Psoas muscle (tissue), 8 donors: Measurements from ENCODE around the gene CRISPLD2. TPM values are rescaled to one million over a fixed set of nuclear protein-coding genes. Genes with fewer than 3 reads are reported as not detected.

Source experiments
- ATAC-seq, 4 donors: fragments of 200-7000 bp; cut with Tn5 transposase; one replicate each; pipeline ENCODE4 v1.9.1; 2020; ENCODE audit warnings: moderate library complexity in 3 of 4, mild to moderate bottlenecking in 2 of 4
- DNase-seq, 2 donors: peaks; one replicate each; pipeline ENCODE4 v3.0.0-alpha.2; 2020
- H3K27ac ChIP-seq: fragments of 200-600 bp; one replicate; pipeline ENCODE4 v1.8.0; 2022
- H3K27me3 ChIP-seq, 3 donors: fragments of 200-600 bp in 1 of 3; one replicate each; pipeline versions ENCODE4 v1.6.1 to v1.8.0; 2013 to 2022; ENCODE audit warnings: low read length in 2 of 3, mild to moderate bottlenecking in 2 of 3, moderate library complexity in 1 of 3; ENCODE audit not compliant: insufficient read depth in 3 of 3
- H3K36me3 ChIP-seq, 2 donors: fragments of 200-600 bp in 1 of 2; one replicate each; pipeline versions ENCODE4 v1.6.1 to v1.8.0; 2013 to 2022; ENCODE audit warnings: low read depth in 1 of 2, mild to moderate bottlenecking in 1 of 2, moderate library complexity in 1 of 2; ENCODE audit not compliant: insufficient read depth in 1 of 2
- H3K4me1 ChIP-seq: fragments of 200-600 bp; one replicate; pipeline ENCODE4 v1.8.0; 2022
- H3K4me3 ChIP-seq: fragments of 200-600 bp; one replicate; pipeline ENCODE4 v1.8.0; 2022; ENCODE audit warnings: mild to moderate bottlenecking
- H3K9me3 ChIP-seq: fragments of 200-600 bp; one replicate; pipeline ENCODE4 v1.8.0; 2022
- WGBS, 3 donors: extraction: QIAGEN DNeasy Blood & Tissue Kit; methylation state at CpG; one replicate each; pipeline versions ENCODE4 v1.1.6 to v1.1.7; 2013; 5-methylcytosine and 5-hydroxymethylcytosine counted together
- intact Hi-C, 2 donors: fragments of 100-400 bp; cut with DNase I; formaldehyde crosslinking; loops; one replicate each; pipeline versions ENCODE4 v1.11.0 to v1.14.2; 2022
- polyA plus RNA-seq, 3 donors: library from polyadenylated mRNA; stranded (reverse); fragments of 200-250 nt; gene quantifications; one replicate each; pipeline ENCODE4 v1.2.3, GENCODE V29; 2013
- total RNA-seq, 4 donors: library from RNA; stranded (reverse); fragmentation: NEBNext Ultra II Directional in 2 of 4; extraction: Animal tissue kit (Norgen Biotek cat#: 25700) in 2 of 4; gene quantifications; one replicate each; pipeline versions ENCODE4 v1.2.1 to v1.2.4, GENCODE V29; 2021 to 2023
- TF ChIP-seq, protein P1 (sequence below): fragments of 200-600 bp; IDR thresholded peaks from one replicate; pipeline ENCODE4 v1.8.0; 2022; ENCODE audit warnings: antibody characterized with exemption
- donor health status: healthy with polysubstance abuse.
- donor health status: DM: no; HTN: no; CAD: no; lungs with moderate emphysema.
- donor health status: Bipolar disorder and iron deficiency.
- donor health status: healthy.
- donor health status: DM: yes; HTN: yes; CAD: no.
- donor health status: DM: no; HTN: no; CAD: no.
- donor health status: DM: no; HTN: no; CAD: no.
- donor health status: DM: yes; HTN: yes; CAD: no.

Gene CRISPLD2
- total and polyA plus RNA-seq, 7 donors, result 7.1 to 28.6 (median 11.5) TPM

- WGBS, 3 donors, result 60 to 82% (median 72%) methylated on average over 4 of the region's 4 CpGs
- no peak overlapping the region for H3K4me3 ChIP-seq
- DNase-seq, result peak in 1 of 2 donors; percentile 5
- H3K27ac ChIP-seq, result no peak overlapping the region
- ATAC-seq, result no peak
- H3K4me1 ChIP-seq, result peaks cover 7% of the 10 kb centered on the region
- intact Hi-C loops, result no loop called here
- peaks cover 0 to 2% of the 10 kb centered on the region in 2 donors for H3K36me3 ChIP-seq
- H3K9me3 ChIP-seq, result no peaks in the 10 kb centered on the region
- TF ChIP-seq, protein P1, sequence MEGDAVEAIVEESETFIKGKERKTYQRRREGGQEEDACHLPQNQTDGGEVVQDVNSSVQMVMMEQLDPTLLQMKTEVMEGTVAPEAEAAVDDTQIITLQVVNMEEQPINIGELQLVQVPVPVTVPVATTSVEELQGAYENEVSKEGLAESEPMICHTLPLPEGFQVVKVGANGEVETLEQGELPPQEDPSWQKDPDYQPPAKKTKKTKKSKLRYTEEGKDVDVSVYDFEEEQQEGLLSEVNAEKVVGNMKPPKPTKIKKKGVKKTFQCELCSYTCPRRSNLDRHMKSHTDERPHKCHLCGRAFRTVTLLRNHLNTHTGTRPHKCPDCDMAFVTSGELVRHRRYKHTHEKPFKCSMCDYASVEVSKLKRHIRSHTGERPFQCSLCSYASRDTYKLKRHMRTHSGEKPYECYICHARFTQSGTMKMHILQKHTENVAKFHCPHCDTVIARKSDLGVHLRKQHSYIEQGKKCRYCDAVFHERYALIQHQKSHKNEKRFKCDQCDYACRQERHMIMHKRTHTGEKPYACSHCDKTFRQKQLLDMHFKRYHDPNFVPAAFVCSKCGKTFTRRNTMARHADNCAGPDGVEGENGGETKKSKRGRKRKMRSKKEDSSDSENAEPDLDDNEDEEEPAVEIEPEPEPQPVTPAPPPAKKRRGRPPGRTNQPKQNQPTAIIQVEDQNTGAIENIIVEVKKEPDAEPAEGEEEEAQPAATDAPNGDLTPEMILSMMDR, result no peak
- H3K27me3 ChIP-seq, result no peaks in the 10 kb centered on the region
Observed at GRCh38 chr16:84874004-84874435, 54.2 kb downstream of the CRISPLD2 start.

DNA sequence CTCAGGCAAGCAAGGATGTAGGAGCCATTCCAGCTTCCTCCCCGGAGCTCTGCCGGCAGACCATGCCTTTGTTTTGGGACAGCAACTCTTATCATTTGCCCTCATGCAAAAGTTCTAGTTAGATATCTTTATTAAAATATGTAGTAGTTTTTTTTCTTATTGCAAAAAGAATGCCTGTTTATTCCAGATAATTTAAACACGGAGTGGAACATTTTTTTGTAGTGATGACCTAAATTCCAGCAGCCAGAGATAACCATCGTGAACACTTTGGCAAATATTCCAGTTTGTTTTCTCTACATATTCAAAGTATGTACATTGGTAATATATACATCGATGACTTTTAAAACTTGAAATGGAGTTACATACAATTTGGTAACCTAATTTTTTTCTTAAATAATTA, 54.8 kb downstream of the CRISPLD2 start:
- Histone ChIP-seq H3K27ac (no peak overlapping the region), H3K4me1 (peaks cover 4% of the 10 kb centered on the region), H3K4me3 (no peak overlapping the region), H3K9me3 (no peaks in the 10 kb centered on the region), H3K36me3 (peaks cover 0 to 2% of the 10 kb centered on the region in 2 donors), H3K27me3 (no peaks in the 10 kb centered on the region)
- TF ChIP-seq, protein P1, result no peak
- intact Hi-C loops, result no loop called here
- DNase-seq (no peak), ATAC-seq (no peak)
- 73 to 82% (median 76%) methylated on average over 5 of the region's 5 CpGs for WGBS, 3 donors

DNA sequence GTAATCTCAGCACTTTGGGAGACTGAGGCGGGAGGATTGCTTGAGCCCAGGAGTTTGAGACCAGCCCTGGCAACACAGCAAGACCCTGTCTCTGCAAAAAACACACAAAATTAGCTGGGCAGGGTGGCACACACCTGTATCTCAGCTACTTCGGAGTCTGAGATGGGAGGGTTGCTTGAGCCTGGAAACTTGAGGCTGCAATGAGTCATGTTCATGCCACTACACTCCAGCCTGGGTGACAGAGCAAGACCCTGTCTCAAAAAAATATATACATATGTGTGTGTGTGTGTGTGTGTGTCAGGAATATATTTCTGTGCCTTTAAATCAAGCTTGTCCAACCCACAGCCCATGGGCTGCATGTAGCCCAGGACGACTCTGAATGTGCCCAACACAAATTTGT, 55.2 kb downstream of the CRISPLD2 start:
- 82 to 94% (median 84%) methylated on average over 3 of the region's 3 CpGs for WGBS, 3 donors
- peak in 1 of 2 donors; percentile 16 for DNase-seq

DNA sequence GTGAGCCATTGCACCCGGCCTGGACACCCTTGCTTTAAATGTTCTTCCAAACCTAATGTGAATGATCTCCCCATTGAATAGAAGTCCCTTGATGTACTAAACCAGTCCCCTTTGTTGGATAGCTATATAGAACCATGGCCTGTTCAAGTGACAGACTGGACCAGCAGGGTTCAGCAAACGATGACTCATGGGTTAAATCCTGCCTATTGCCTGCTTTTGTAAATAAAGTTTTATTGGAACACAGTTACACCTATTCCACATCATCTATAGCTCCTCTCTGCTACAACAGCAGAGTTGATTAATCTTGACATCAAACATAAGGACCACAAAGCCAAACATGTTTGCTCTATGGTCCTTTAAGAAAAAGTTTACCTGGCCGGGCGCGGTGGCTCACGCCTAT, 56.1 kb downstream of the CRISPLD2 start:
- peaks cover 0 to 2% of the 10 kb centered on the region in 2 donors for H3K36me3 ChIP-seq

More for the DNA sequence above, 55.2 kb downstream of the CRISPLD2 start:
- H3K4me3 ChIP-seq, result no peak overlapping the region
- intact Hi-C loops, result no loop called here
- H3K27ac ChIP-seq, result no peak overlapping the region
- H3K4me1 ChIP-seq, result no peaks in the 10 kb centered on the region
- no peak for ATAC-seq
- H3K36me3 ChIP-seq, result peaks cover 0 to 2% of the 10 kb centered on the region in 2 donors
- H3K9me3 ChIP-seq, result no peaks in the 10 kb centered on the region
- TF ChIP-seq, protein P1, result no peak
- no peaks in the 10 kb centered on the region for H3K27me3 ChIP-seq

More for the DNA sequence above, 56.1 kb downstream of the CRISPLD2 start:
- no peaks in the 10 kb centered on the region for H3K4me1 ChIP-seq
- H3K4me3 ChIP-seq, result no peak overlapping the region
- DNase-seq (no peak), ATAC-seq (no peak)
- TF ChIP-seq, protein P1, result no peak
- 93 to 96% (median 95%) methylated on average over 6 of the region's 6 CpGs for WGBS, 3 donors
- intact Hi-C loops, result no loop called here
- H3K9me3 ChIP-seq, result no peaks in the 10 kb centered on the region
- no peaks in the 10 kb centered on the region for H3K27me3 ChIP-seq
- H3K27ac ChIP-seq, result no peak overlapping the region
